GM18519 (cell line): Measurements from ENCODE around the gene ANKS1B.

Experiments used
- ATAC-seq: cut with Tn5 transposase; IDR thresholded peaks from one replicate; pipeline ENCODE4 v1.9.1; 2021; ENCODE audit warnings: mild to moderate bottlenecking, moderate library complexity; ENCODE audit not compliant: unreplicated experiment, low FRiP score

Gene ANKS1B

GRCh38 chr12:99966429-99966828 is 18.3 kb downstream of the ANKS1B start:
- ATAC-seq = no peak

- ATAC-seq = no peak
Observed at GRCh38 chr12:99960311-99960710, 24.4 kb downstream of the ANKS1B start.

- ATAC-seq = no peak
Observed at GRCh38 chr12:99959549-99960170, 25.1 kb downstream of the ANKS1B start.

GRCh38 chr12:99957866-99958466 is 26.8 kb downstream of the ANKS1B start:
- no peak for ATAC-seq

- no peak for ATAC-seq
Observed at GRCh38 chr12:99954724-99955123, 30.0 kb downstream of the ANKS1B start.

GRCh38 chr12:99948370-99948769 is 36.4 kb downstream of the ANKS1B start:
- ATAC-seq = no peak

GRCh38 chr12:99946131-99946530 is 38.6 kb downstream of the ANKS1B start:
- no peak for ATAC-seq

GRCh38 chr12:99935608-99936007 is 49.1 kb downstream of the ANKS1B start:
- ATAC-seq = no peak

GRCh38 chr12:99926511-99927169 is 58.1 kb downstream of the ANKS1B start:
- no peak for ATAC-seq

- ATAC-seq = no peak
Observed at GRCh38 chr12:99920353-99920960, 64.3 kb downstream of the ANKS1B start.

- no peak for ATAC-seq
Observed at GRCh38 chr12:99917711-99918402, 66.9 kb downstream of the ANKS1B start.

- ATAC-seq = no peak
Observed at GRCh38 chr12:99916555-99916954, 68.2 kb downstream of the ANKS1B start.

GRCh38 chr12:99915251-99916082 is 69.3 kb downstream of the ANKS1B start:
- ATAC-seq = no peak

- ATAC-seq = no peak
Observed at GRCh38 chr12:99914206-99914605, 70.5 kb downstream of the ANKS1B start.

GRCh38 chr12:99911967-99912366 is 72.8 kb downstream of the ANKS1B start:
- ATAC-seq = peak; percentile 93

- ATAC-seq = no peak
Observed at GRCh38 chr12:99911081-99911480, 73.7 kb downstream of the ANKS1B start.

- peak; percentile 63 for ATAC-seq
Observed at GRCh38 chr12:99910342-99910741, 74.4 kb downstream of the ANKS1B start.

- no peak for ATAC-seq
Observed at GRCh38 chr12:99906786-99907579, 77.8 kb downstream of the ANKS1B start.

- ATAC-seq = no peak
Observed at GRCh38 chr12:99901181-99901580, 83.6 kb downstream of the ANKS1B start.
